Caco-2 (cell line): Measurements from ENCODE around the gene KARS1. TPM values are rescaled to one million over a fixed set of nuclear protein-coding genes. Genes with fewer than 3 reads are reported as not detected.

ENCODE experiments used
- BruUV-seq: library from RNA; stranded (reverse); fragments of 400-500 nt; replicated peaks from 2 replicates; lab custom pipeline; 2021; lab: Mats Ljungman, UMichigan
- CTCF ChIA-PET: fragments of 300-600 bp; sonication (Branson Sonifier 250); formaldehyde crosslinking; loops from one replicate; lab custom pipeline; 2022; ENCODE audit warnings: antibody characterized with exemption; lab: Charles Lee
- POLR2A ChIA-PET: fragments of 300-600 bp; sonication (Branson Sonifier 250); formaldehyde crosslinking; loops from one replicate; lab custom pipeline; 2022; ENCODE audit warnings: antibody characterized with exemption; lab: Charles Lee
- DNase-seq, 2 experiments: peaks; one replicate each; pipeline versions ENCODE4 v3.0.0 to v3.0.0-alpha.2; 2020 to 2022
- H3K27me3 ChIP-seq: replicated peaks from 2 replicates; pipeline ENCODE4 v1.6.0; 2011; ENCODE audit warnings: low read length; ENCODE audit not compliant: control insufficient read depth, insufficient read depth
- H3K36me3 ChIP-seq: 2 replicates; pipeline ENCODE4 v1.5.1; 2011; ENCODE audit warnings: low read length; ENCODE audit not compliant: control insufficient read depth, insufficient read depth
- H3K4me1 ChIP-seq: fragments of 250-450 bp; sonication (Bioruptor Pico); 2 replicates; pipeline ENCODE4 v1.5.1; 2020; ENCODE audit warnings: mild to moderate bottlenecking
- H3K4me3 ChIP-seq: 2 replicates; pipeline ENCODE4 v1.5.1; 2011; ENCODE audit warnings: low read depth, mild to moderate bottlenecking, control low read depth, low read length
- H3K9me3 ChIP-seq: fragments of 250-450 bp; sonication (Bioruptor Pico); 2 replicates; pipeline ENCODE4 v1.5.1; 2020; ENCODE audit warnings: mild to moderate bottlenecking, moderate library complexity
- H3K27ac Mint-ChIP-seq: one replicate; pipeline ENCODE4 v1.8.0; 2022; ENCODE audit warnings: mixed read lengths; ENCODE audit not compliant: unreplicated experiment
- H3K27me3 Mint-ChIP-seq: one replicate; pipeline ENCODE4 v1.8.0; 2022; ENCODE audit warnings: mixed read lengths; ENCODE audit not compliant: insufficient read depth, unreplicated experiment
- H3K36me3 Mint-ChIP-seq: one replicate; pipeline ENCODE4 v1.8.0; 2022; ENCODE audit warnings: mild to moderate bottlenecking, mixed read lengths; ENCODE audit not compliant: insufficient read depth, unreplicated experiment
- H3K4me1 Mint-ChIP-seq: one replicate; pipeline ENCODE4 v1.8.0; 2022; ENCODE audit warnings: low read depth, mixed read lengths; ENCODE audit not compliant: unreplicated experiment
- H3K4me3 Mint-ChIP-seq: one replicate; pipeline ENCODE4 v1.8.0; 2022; ENCODE audit warnings: mild to moderate bottlenecking, moderate library complexity, mixed read lengths; ENCODE audit not compliant: unreplicated experiment
- H3K9me3 Mint-ChIP-seq: one replicate; pipeline ENCODE4 v1.8.0; 2022; ENCODE audit warnings: mixed read lengths; ENCODE audit not compliant: unreplicated experiment
- CTCF ChIP-seq, 2 experiments: fragments of 200-600 bp in 1 of 2; IDR thresholded peaks; 1 replicate in 1 of 2; 2 replicates in 1 of 2; pipeline versions ENCODE4 v1.5.1 to v1.8.0; 2011 to 2022; ENCODE audit warnings: antibody characterized with exemption in 1 of 2, control low read depth in 1 of 2, inconsistent platforms in 1 of 2, low read depth in 1 of 2, low read length in 1 of 2, mild to moderate bottlenecking in 1 of 2, moderate library complexity in 1 of 2; ENCODE audit not compliant: insufficient read depth in 1 of 2, severe bottlenecking in 1 of 2, unreplicated experiment in 1 of 2
- intact Hi-C: fragments of 100-400 bp; cut with micrococcal nuclease; formaldehyde crosslinking; loops from one replicate; pipeline ENCODE4 v1.10.0; 2022; ENCODE audit not compliant: unreplicated experiment
- total RNA-seq: library from RNA; stranded (reverse); gene quantifications from 2 replicates; pipeline ENCODE4 v1.2.3, GENCODE V29; 2022

KARS1 gene
- total RNA-seq, 1 experiment from 2014 or later = 244 TPM

GRCh38 chr16:75648265-75649076, 1.0 kb upstream of the KARS1 start:
- TF ChIP-seq CTCF (IDR thresholded peaks at IDR 0.05; ENCODE audit: insufficient read depth in 1 of 2, low read depth in 1 of 2, low read length in 1 of 2, severe bottlenecking in 1 of 2, unreplicated experiment in 1 of 2) = no peak
- peak overlapping the region; percentile 97 for H3K4me3 ChIP-seq
- peaks cover 39% of the 10 kb centered on the region for H3K36me3 Mint-ChIP-seq
- H3K4me1 Mint-ChIP-seq = peaks cover 18% of the 10 kb centered on the region
- H3K27me3 ChIP-seq = no peaks in the 10 kb centered on the region
- H3K27ac Mint-ChIP-seq = peak overlapping the region; percentile 95
- CTCF ChIA-PET = interaction anchor here (1.0 to 1.6 kb wide), 4 partner anchors 83 to 131 kb away, joined by 4 to 8 read pairs (median 6); partner anchors contain the start of gene GABARAPL2
- POLR2A ChIA-PET = interaction anchor here (1.0 to 1.9 kb wide), 5 partner anchors 26 to 131 kb away, joined by 3 to 14 read pairs (median 9); partner anchors contain the start of genes ADAT1 and GABARAPL2
- H3K36me3 ChIP-seq = no peaks in the 10 kb centered on the region
- no peaks in the 10 kb centered on the region for H3K9me3 Mint-ChIP-seq
- no peaks in the 10 kb centered on the region for H3K27me3 Mint-ChIP-seq
- no peaks in the 10 kb centered on the region for H3K9me3 ChIP-seq
- intact Hi-C loops = loop anchor here (5.0 kb wide), 1 partner anchor 451 kb away; no protein-coding TSS in a partner anchor
- peaks cover 12% of the 10 kb centered on the region for H3K4me1 ChIP-seq
- BruUV-seq = no TSS peak
- H3K4me3 Mint-ChIP-seq = peak overlapping the region; percentile 91
- peak; percentile 75 to 87 for DNase-seq

- peak overlapping the region; percentile 97 for H3K4me3 ChIP-seq
- H3K4me1 ChIP-seq = peaks cover 12% of the 10 kb centered on the region
- no peaks in the 10 kb centered on the region for H3K9me3 ChIP-seq
- Mint-ChIP-seq H3K9me3 (no peaks in the 10 kb centered on the region), H3K27me3 (no peaks in the 10 kb centered on the region), H3K4me3 (peak overlapping the region; percentile 91), H3K36me3 (peaks cover 50% of the 10 kb centered on the region), H3K27ac (peak overlapping the region; percentile 98), H3K4me1 (peaks cover 18% of the 10 kb centered on the region)
- POLR2A ChIA-PET = interaction anchor here (1.0 to 1.9 kb wide), 6 partner anchors 24 to 183 kb away, joined by 3 to 14 read pairs (median 8); partner anchors contain the start of genes ADAT1 and GABARAPL2
- H3K27me3 ChIP-seq = no peaks in the 10 kb centered on the region
- H3K36me3 ChIP-seq = no peaks in the 10 kb centered on the region
- BruUV-seq = TSS peak; percentile 64
- no peak for TF ChIP-seq CTCF (IDR thresholded peaks at IDR 0.05; ENCODE audit: insufficient read depth in 1 of 2, low read depth in 1 of 2, low read length in 1 of 2, severe bottlenecking in 1 of 2, unreplicated experiment in 1 of 2)
- CTCF ChIA-PET = interaction anchor here (0.6 to 1.6 kb wide), 7 partner anchors 82 to 142 kb away, joined by 3 to 8 read pairs (median 5); partner anchors contain the start of gene GABARAPL2
- DNase-seq = no peak
- intact Hi-C loops = loop anchor here (1.0 to 5.0 kb wide), 5 partner anchors 24 to 1566 kb away; partner anchors contain the start of genes ADAT1 and TMEM231
Measured at GRCh38 chr16:75647112-75647491, 363 bp downstream of the KARS1 start.

GRCh38 chr16:75644240-75645012, 3.0 kb downstream of the KARS1 start:
- Mint-ChIP-seq H3K36me3 (peaks cover 77% of the 10 kb centered on the region), H3K4me3 (peak overlapping the region; percentile 17), H3K27ac (no peak overlapping the region), H3K9me3 (no peaks in the 10 kb centered on the region), H3K4me1 (peaks cover 7% of the 10 kb centered on the region), H3K27me3 (no peaks in the 10 kb centered on the region)
- intact Hi-C loops = loop anchor here (1.0 to 5.0 kb wide), 2 partner anchors 120 to 447 kb away; no protein-coding TSS in a partner anchor
- peaks cover 11% of the 10 kb centered on the region for H3K4me1 ChIP-seq
- H3K27me3 ChIP-seq = no peaks in the 10 kb centered on the region
- ChIA-PET CTCF (no interaction called here), POLR2A (no interaction called here)
- no peak for DNase-seq
- TF ChIP-seq CTCF (IDR thresholded peaks at IDR 0.05; ENCODE audit: insufficient read depth in 1 of 2, low read depth in 1 of 2, low read length in 1 of 2, severe bottlenecking in 1 of 2, unreplicated experiment in 1 of 2) = peak; percentile 18 to 28
- peaks cover 1% of the 10 kb centered on the region for H3K36me3 ChIP-seq
- H3K4me3 ChIP-seq = no peak overlapping the region
- BruUV-seq = no TSS peak
- no peaks in the 10 kb centered on the region for H3K9me3 ChIP-seq
